ENCODE results near the gene C16orf95.
A peak's percentile ranks its signal among the peaks of the same experiment; 100 is the strongest.
"Not testable (repeated sequence)": the region's sequence is repeated elsewhere in the genome, so short reads cannot be mapped to it uniquely, and the experiment has no call there.

C16orf95 gene

DNA sequence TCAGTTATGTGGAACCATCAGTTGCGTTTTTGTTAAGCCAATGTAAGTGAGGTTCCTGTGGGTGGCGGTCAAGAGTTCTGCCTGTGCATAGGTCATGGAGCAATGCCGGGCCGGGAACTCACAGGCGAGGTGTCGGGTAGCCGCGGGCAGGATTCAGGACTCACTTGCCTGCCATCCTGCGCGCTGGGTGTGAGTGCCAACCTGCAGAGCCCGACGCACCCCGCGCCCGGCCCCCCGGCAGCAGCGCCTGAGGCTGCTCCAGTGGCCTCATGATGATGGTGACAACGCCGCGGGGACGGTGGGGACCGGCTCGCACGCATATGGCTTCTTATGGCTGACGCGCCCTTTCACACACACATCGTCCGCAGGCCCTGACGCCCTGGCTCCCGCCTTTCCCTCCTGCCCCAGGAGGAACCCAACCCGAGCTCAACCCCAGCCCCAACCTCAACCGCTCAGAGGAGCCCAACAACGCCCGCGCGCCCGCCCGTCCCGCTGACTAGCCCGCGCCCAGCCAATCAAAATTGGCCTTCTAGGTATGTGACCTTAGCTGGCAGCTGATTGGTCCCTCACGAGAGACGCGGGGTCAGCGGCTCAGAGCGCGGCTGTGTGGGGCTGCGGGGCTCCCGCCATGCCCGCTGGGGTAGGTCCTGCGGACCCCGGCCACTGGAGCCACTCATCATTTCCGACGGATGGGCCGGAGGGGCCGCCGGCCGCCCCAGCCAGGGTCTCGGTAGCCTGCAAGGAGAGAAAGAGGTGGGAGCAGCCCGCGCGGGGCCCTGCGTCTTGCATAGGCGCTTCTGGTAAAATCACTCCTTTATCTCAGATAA lies at the start of gene C16orf95:
Gene C16orf95, minus strand, starts transcription at position 470 of the 827 bp plus-strand sequence. Its CDS starts 150 bp downstream, at position 320.
- peak; percentile 89 to 97 for DNase-seq (ENCODE audit: low read depth in 2 of 2, low spot score in 1 of 2)

- no peak for DNase-seq (ENCODE audit: low read depth in 2 of 2, low spot score in 1 of 2)
Observed at GRCh38 chr16:87366930-87367329, 49.7 kb upstream of the C16orf95 start.

DNA sequence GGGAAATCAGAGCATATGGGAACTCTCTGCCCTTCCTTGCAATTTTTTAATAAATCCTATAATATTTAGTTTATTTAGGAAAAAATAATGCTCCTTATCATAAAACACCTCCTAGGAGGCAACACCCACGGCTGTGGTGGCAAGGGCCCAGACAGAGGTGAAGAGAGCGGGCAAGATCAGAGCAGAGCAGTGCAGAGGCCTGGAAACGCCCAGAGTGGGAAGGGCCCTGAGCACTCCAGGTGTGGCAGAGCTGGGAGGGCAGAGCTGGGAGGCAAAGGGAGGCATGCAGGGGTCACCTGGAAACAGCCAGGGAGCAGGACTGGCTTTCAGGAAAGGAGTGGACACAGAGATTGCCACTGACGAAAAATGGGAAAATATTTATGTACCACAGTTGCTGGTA lies 49.1 kb upstream of the C16orf95 start:
- DNase-seq (ENCODE audit: low read depth in 2 of 2, low spot score in 1 of 2) = no peak

DNA sequence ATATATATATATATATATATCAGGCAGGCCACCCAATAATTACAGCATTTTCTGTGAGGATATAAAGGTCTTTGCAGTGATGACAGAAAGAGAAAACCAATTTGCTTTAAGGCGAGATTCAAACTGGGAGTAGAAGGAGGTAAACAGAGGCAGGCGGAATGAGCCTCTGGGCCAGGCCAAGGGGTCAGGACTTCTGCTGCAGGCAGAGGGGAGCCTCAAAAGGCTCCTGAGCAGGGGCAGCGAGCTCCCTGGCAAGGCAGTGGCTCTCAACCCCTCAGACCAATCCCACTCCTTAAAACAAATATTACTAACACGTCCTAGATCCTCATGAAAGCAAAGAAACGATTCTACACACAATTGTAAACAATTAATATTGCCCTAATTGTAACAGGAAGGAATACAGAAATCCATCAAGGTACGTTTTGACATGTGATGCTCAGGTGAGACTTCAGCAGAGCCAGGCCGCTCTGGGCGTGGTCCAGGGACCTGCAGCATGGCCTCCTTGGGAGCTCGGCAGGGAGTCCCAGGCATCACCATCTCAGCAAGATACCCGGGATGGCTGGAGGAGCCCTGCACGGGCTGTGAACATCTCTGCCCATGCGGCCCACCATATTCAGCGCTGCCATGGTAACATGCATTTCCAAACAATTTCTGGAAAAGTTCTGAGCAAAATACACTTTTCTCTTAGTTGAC lies 48.0 kb upstream of the C16orf95 start:
- no peak for DNase-seq (ENCODE audit: low read depth in 2 of 2, low spot score in 1 of 2)

- no peak for DNase-seq (ENCODE audit: low read depth in 2 of 2, low spot score in 1 of 2)
Observed at GRCh38 chr16:87363771-87364455, 46.7 kb upstream of the C16orf95 start.

DNA sequence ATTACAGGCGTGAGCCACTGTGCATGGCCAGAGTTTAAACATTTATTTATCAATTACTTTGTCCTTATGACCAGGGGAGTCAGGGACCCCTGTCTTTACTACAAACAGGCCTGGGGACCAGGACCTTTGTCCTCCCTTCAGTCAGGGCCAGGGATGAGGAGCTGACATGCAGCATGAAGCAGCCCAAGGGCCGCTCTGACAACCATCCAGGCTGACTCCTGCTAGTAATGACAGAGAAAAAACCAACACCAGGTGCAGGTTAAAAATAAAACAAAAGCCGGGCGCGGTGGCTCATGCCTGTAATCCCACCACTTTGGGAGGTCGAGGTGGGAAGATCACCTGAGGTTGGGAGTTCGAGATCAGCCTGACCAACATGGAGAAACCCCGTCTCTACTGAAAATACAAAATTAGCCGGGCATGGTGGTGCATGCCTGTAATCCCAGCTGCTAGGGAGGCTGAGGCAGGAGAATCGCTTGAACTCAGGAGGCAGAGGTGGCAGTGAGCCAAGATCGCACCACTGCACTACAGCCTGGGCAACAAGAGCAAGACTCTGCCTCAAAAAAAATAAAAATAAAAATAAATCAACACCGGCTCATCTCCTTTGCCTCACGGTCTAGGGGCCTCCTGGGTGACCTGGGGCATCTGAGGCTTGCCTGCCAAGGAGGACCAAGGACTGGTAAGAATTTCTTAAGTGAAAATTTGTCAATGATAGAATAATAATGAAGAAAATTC lies 45.8 kb upstream of the C16orf95 start:
- DNase-seq (ENCODE audit: low read depth in 2 of 2, low spot score in 1 of 2) = not testable (repeated sequence)

DNA sequence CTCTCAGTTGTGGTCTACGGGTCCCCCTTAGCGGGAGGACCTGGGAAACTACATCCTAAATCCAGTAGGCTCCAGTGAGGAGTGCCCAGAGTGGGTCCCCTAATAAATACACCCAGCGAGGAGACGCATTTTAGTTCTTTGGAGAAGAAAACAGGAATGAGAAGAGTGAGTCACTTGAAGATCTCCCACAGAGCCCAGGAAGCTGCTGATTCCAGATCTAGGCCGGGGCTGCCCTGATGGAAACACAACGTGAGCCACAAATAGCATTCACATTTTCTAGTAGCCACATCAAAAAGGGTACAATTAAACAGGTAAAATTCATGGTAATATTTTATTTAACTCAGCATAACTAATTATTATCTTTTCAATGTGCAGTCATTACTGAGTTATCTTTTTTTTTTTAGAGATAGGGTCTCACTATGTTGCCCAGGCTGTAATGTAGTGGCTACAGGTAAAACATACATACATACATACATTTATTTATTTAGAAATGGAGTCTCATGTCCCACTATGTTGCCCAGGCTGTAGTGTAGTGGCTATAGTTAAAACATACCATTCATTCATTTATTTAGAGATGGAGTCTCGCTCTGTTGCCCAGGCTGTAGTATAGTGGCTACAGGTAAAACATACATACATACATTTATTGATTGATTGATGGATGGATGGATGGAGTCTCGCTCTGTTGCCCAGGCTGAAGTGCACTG lies 44.9 kb upstream of the C16orf95 start:
- no peak for DNase-seq (ENCODE audit: low read depth in 2 of 2, low spot score in 1 of 2)

DNA sequence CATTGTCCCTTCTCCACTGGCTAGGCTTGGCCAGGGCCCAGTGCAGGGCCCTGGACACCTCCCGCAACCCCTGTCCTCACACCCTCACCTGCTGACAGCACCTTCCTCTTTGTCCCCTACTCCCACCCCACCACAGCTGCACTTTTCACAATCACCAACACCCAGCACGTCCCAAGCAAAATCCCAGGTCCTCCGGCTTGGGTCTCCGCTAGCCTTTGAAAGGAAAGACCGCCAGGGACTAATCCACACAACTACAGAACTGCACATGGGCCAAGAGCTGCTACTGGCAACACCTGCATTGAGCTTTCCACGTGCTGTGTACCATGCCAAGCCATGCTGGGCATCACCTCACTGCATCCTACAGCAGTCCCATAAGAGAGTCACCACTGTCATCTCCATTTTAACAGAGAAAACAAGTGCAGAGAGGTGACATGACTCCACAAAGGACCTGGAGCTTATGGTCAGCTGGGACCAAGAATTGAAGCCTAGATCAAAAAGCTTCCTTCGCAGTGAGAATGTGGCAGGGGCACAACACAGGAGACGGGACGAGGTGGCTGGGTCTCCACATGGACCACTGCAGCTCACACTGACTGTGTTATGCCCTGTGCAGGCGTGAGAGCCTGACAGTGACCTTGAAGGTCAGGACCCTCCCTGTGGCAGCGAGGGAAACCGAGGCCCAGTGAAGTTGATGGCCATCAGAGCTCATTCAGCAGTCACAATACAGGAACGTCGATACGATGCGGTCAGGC lies 43.8 kb upstream of the C16orf95 start:
- no peak for DNase-seq (ENCODE audit: low read depth in 2 of 2, low spot score in 1 of 2)

DNA sequence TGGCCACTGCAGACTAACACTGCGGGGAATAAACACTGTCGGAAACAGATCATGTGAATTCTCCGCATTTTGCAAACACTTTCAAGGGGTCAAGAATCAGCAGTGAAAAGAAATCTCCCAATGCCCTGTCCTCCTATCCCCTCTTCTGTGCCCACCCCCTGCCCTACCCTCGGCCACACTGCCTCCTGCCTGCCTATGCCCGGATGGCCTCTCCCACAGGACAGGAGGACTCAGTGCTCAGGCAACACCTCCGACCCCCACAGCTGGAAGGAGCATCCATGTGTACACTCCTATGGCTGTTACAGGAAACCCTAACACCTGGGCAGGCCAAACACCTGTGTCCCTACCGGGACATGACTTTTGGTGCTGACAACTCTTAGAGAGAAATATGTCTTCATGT lies 41.9 kb upstream of the C16orf95 start:
- no peak for DNase-seq (ENCODE audit: low read depth in 2 of 2, low spot score in 1 of 2)

- no peak for DNase-seq (ENCODE audit: low read depth in 2 of 2, low spot score in 1 of 2)
Observed at GRCh38 chr16:87358696-87359095, 41.5 kb upstream of the C16orf95 start.

DNA sequence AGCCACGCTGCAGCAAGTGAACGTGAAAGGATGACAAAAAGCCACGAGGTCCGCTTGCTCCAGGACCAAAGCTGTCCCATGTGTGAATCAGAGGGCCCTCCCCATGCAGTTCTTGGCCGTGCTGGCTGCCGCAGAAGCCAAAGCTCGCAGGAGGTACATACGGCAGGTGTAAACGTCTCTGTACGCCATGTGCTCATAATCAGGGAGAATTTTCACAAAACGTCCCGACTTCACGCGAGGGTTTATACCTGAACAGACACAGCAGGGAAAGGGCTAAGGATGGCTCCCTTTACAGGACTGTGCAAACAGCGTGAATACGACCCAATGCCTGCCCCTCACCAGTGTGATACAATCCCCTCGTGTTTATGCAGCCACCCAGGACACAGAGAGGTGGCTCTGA lies 41.1 kb upstream of the C16orf95 start:
- DNase-seq (ENCODE audit: low read depth in 2 of 2, low spot score in 1 of 2) = no peak

DNA sequence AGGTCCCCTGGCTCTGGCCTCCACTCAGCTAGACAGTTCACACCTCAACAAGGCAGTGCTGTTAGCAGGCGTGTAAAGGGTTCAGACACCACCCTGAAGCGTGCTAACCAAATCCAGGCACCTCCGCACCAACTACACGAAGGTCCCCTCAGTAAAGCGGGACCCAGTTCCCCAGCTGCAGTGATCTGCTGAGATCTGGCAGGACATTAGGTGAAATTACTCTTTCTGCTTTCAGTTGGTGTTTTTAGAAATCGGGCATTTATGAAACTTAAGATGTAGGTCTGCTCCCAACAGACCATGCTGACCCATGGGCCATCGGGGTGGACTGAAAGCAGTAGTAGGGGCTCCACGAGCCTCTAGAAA lies 39.3 kb upstream of the C16orf95 start:
- no peak for DNase-seq (ENCODE audit: low read depth in 2 of 2, low spot score in 1 of 2)

- DNase-seq (ENCODE audit: low read depth in 2 of 2, low spot score in 1 of 2) = no peak
Observed at GRCh38 chr16:87353613-87354012, 36.4 kb upstream of the C16orf95 start.

- DNase-seq (ENCODE audit: low read depth in 2 of 2, low spot score in 1 of 2) = no peak
Observed at GRCh38 chr16:87352818-87353217, 35.6 kb upstream of the C16orf95 start.

- DNase-seq (ENCODE audit: low read depth in 2 of 2, low spot score in 1 of 2) = no peak
Observed at GRCh38 chr16:87351320-87351698, 34.1 kb upstream of the C16orf95 start.

- DNase-seq (ENCODE audit: low read depth in 2 of 2, low spot score in 1 of 2) = no peak
Observed at GRCh38 chr16:87350681-87351319, 33.6 kb upstream of the C16orf95 start.

GRCh38 chr16:87350031-87350430 lies 32.8 kb upstream of the C16orf95 start:
- DNase-seq (ENCODE audit: low read depth in 2 of 2, low spot score in 1 of 2) = no peak

- DNase-seq (ENCODE audit: low read depth in 2 of 2, low spot score in 1 of 2) = no peak
Observed at GRCh38 chr16:87348616-87349157, 31.5 kb upstream of the C16orf95 start.

DNA sequence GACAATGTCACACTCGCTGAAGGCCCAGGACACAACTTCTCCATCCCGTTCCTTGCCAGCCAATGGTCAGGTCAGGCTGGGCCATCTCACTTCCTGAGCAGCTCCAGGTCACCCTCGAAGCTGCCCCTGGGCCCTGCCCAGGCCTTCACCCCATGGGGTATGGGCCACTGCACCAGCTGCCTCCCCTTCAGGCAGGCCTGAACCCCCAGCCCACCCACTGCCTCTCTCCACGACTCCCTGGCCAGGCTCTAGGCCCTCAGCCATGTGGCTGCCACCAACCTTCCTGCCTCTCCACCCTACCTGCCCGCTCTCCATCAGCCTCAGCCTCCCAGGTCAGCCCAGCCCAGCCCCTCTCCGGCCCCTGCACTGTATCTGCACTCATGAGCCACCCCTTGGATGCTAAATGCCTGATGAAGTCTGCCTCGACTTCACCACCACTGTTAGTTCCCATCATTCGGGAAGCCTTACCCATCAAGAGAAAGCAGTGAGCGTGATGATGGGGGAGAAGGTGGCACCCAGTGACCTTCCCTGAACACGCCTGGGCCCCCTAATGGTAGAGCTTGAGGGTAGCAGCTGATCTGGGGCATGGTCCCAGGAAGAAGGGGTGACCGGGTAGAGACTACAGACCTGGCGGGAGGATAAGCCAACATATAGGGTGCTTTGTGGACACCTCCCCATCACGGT lies 30.9 kb upstream of the C16orf95 start:
- DNase-seq (ENCODE audit: low read depth in 2 of 2, low spot score in 1 of 2) = no peak

Measured in stimulated activated CD8-positive, alpha-beta memory T cell treated with anti-CD3 and anti-CD28 coated beads, Interleukin-4, amount 100 ng/mL, for 4 hours (primary cell).